Gastroesophageal sphincter (tissue), 3 donors: ENCODE results near the gene KDM4C.

Experiments used
- CTCF ChIP-seq, 4 experiments: fragments of 200-600 bp in 2 of 4; fragments of 450-650 bp in 2 of 4; sonication (generic) in 1 of 4; IDR thresholded peaks; one replicate each; pipeline ENCODE4 v1.5.1; 2017 to 2019; ENCODE audit warnings: antibody characterized with exemption in 4 of 4, mild to moderate bottlenecking in 2 of 4, moderate library complexity in 2 of 4
- EP300 ChIP-seq: sonication (generic); formaldehyde crosslinking; IDR thresholded peaks from one replicate; pipeline ENCODE4 v1.6.1; 2017; ENCODE audit warnings: antibody characterized with exemption, mild to moderate bottlenecking
- POLR2A ChIP-seq, 2 donors: fragments of 450-650 bp; IDR thresholded peaks; one replicate each; pipeline ENCODE4 v1.6.1; 2017; ENCODE audit warnings: antibody characterized with exemption in 2 of 2, mild to moderate bottlenecking in 2 of 2, moderate library complexity in 1 of 2
- POLR2AphosphoS5 ChIP-seq: sonication (generic); formaldehyde crosslinking; IDR thresholded peaks from one replicate; pipeline ENCODE4 v1.6.1; 2017; ENCODE audit warnings: antibody characterized with exemption

GRCh38 chr9:7115606-7116005, 357.8 kb downstream of the KDM4C start:
- TF ChIP-seq EP300 (no peak), CTCF (IDR thresholded peaks at IDR 0.05) (no peak), POLR2A (IDR thresholded peaks at IDR 0.05) (no peak), POLR2AphosphoS5 (no peak)
